CD4-positive, CD25-positive, alpha-beta regulatory T cell (primary cell): ENCODE data around the gene MPV17L. TPM values are rescaled to one million over a fixed set of nuclear protein-coding genes. Genes with fewer than 3 reads are reported as not detected.
"Not testable (repeated sequence)": the region's sequence is repeated elsewhere in the genome, so short reads cannot be mapped to it uniquely, and the experiment has no call there.

Experiments used
- ATAC-seq, 2 donors: fragments of 150-1000 bp; cut with Tn5 transposase; one replicate each; pipeline ENCODE4 v1.10.0; 2021; ENCODE audit warnings: low read depth in 2 of 2, moderate number of reproducible peaks in 2 of 2, moderate library complexity in 1 of 2
- DNase-seq, 3 donors: peaks; one replicate each; pipeline versions ENCODE4 v3.0.0 to v3.0.0-alpha.2; 2012 to 2022; ENCODE audit warnings: mixed read lengths in 1 of 3
- H3K27ac ChIP-seq: one replicate; pipeline ENCODE4 v1.7.0; 2013; ENCODE audit warnings: mild to moderate bottlenecking, low read length; ENCODE audit not compliant: insufficient read depth, poor library complexity, severe bottlenecking
- H3K27me3 ChIP-seq: one replicate; pipeline ENCODE4 v1.7.0; 2013; ENCODE audit warnings: low read length; ENCODE audit not compliant: control insufficient read depth, insufficient read depth
- H3K36me3 ChIP-seq: one replicate; pipeline ENCODE4 v1.7.0; 2013; ENCODE audit warnings: mild to moderate bottlenecking, low read length, moderate library complexity; ENCODE audit not compliant: control insufficient read depth, insufficient read depth
- H3K4me1 ChIP-seq: 2 replicates; pipeline ENCODE4 v1.7.0; 2013; ENCODE audit warnings: mild to moderate bottlenecking, low read length; ENCODE audit not compliant: insufficient read depth, control insufficient read depth, poor library complexity, severe bottlenecking
- H3K4me3 ChIP-seq: one replicate; pipeline ENCODE4 v1.7.0; 2013; ENCODE audit warnings: low read depth, mild to moderate bottlenecking, low read length, moderate library complexity
- H3K9me3 ChIP-seq, 2 experiments: 1 replicate in 1 of 2; 2 replicates in 1 of 2; pipeline ENCODE4 v1.7.0; 2013; ENCODE audit warnings: low read length in 2 of 2, mild to moderate bottlenecking in 1 of 2, moderate library complexity in 1 of 2; ENCODE audit not compliant: control insufficient read depth in 2 of 2
- H3K27ac Mint-ChIP-seq, 3 donors: one replicate each; pipeline ENCODE4 v1.8.0; 2020 to 2022; ENCODE audit warnings: mild to moderate bottlenecking in 3 of 3, mixed read lengths in 3 of 3, moderate library complexity in 2 of 3
- H3K27me3 Mint-ChIP-seq: one replicate; pipeline ENCODE4 v1.8.0; 2022; ENCODE audit warnings: mild to moderate bottlenecking, mixed read lengths
- H3K36me3 Mint-ChIP-seq: one replicate; pipeline ENCODE4 v1.8.0; 2020; ENCODE audit warnings: mixed read lengths
- H3K4me1 Mint-ChIP-seq, 4 donors: one replicate each; pipeline ENCODE4 v1.8.0; 2020 to 2022; ENCODE audit warnings: mixed read lengths in 4 of 4, mild to moderate bottlenecking in 1 of 4
- H3K4me3 Mint-ChIP-seq, 4 donors: one replicate each; pipeline ENCODE4 v1.8.0; 2020 to 2022; ENCODE audit warnings: mild to moderate bottlenecking in 4 of 4, mixed read lengths in 4 of 4, moderate library complexity in 3 of 4
- H3K9me3 Mint-ChIP-seq, 7 donors: one replicate each; pipeline ENCODE4 v1.8.0; 2020 to 2022; ENCODE audit warnings: mixed read lengths in 7 of 7, mild to moderate bottlenecking in 3 of 7, moderate library complexity in 2 of 7
- polyA plus RNA-seq, 4 donors: library from polyadenylated mRNA; unstranded; fragments of 300-500 nt; fragmentation: Illumina TruSeq; gene quantifications; one replicate each; pipeline ENCODE4 v1.2.3, GENCODE V29; 2021
- total RNA-seq: library from RNA; stranded (reverse); gene quantifications from one replicate; pipeline ENCODE4 v1.2.3, GENCODE V29; 2022

MPV17L gene
- total and polyA plus RNA-seq, 5 donors from 2014 or later = not detected

DNA sequence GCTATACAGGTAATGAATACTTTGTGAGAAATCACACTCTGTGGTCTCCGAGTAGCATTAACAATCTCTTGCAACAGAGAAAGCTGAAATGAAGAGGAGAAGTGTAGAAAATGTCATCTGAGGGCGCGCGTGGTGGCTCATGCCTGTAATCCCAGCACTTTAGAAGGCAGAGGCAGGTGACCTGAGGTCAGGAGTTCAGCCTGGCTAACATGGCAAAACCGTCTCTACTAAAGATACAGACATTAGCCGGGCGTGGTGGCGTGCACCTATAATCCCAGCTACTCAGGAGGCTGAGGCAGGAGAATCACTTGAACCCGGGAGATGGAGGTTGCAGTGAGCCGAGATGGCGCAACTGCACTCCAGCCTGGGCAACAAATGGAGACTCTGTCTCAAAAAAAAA is 59.4 kb downstream of the MPV17L start:
- not testable (repeated sequence) for H3K36me3 Mint-ChIP-seq, H3K27me3 Mint-ChIP-seq, H3K9me3 Mint-ChIP-seq

DNA sequence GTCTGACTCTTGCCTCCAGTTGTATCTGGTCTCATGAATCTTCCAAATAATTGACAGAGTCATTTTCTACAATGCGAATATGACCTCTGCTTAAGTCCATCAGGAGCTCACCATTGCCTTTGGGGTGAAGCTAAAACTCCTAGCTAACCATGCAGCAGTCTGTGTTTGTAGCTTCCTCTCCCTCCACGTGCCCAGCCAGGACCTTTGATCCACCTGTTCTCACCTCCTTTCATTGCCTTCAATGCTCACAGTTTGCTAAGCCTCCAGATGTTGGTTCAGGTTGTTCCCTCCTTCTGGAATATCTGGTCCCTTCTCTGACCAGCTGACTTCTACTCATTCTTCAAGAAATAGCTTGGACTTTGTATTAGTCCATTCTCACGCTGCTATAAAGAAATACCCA is 61.8 kb downstream of the MPV17L start:
- Histone ChIP-seq H3K4me1 (no peaks in the 10 kb centered on the region), H3K9me3 (no peaks in the 10 kb centered on the region), H3K4me3 (no peak overlapping the region), H3K27ac (no peak overlapping the region), H3K36me3 (no peaks in the 10 kb centered on the region), H3K27me3 (no peaks in the 10 kb centered on the region)
- H3K4me3 Mint-ChIP-seq = no peak overlapping the region
- DNase-seq = no peak
- no peaks in the 10 kb centered on the region for H3K27me3 Mint-ChIP-seq
- H3K9me3 Mint-ChIP-seq = no peaks in the 10 kb centered on the region
- no peak for ATAC-seq
- H3K27ac Mint-ChIP-seq = no peak overlapping the region
- no peaks in the 10 kb centered on the region for H3K36me3 Mint-ChIP-seq
- H3K4me1 Mint-ChIP-seq = no peaks in the 10 kb centered on the region

More for the DNA sequence above, 59.4 kb downstream of the MPV17L start:
- not testable (repeated sequence) for H3K9me3 ChIP-seq, H3K36me3 ChIP-seq, H3K27ac ChIP-seq, H3K4me1 ChIP-seq, ATAC-seq, H3K4me3 Mint-ChIP-seq, H3K27me3 ChIP-seq, H3K4me3 ChIP-seq, H3K4me1 Mint-ChIP-seq, DNase-seq
- peak overlapping the region in 1 of 3 donors; percentile 68 for H3K27ac Mint-ChIP-seq

DNA sequence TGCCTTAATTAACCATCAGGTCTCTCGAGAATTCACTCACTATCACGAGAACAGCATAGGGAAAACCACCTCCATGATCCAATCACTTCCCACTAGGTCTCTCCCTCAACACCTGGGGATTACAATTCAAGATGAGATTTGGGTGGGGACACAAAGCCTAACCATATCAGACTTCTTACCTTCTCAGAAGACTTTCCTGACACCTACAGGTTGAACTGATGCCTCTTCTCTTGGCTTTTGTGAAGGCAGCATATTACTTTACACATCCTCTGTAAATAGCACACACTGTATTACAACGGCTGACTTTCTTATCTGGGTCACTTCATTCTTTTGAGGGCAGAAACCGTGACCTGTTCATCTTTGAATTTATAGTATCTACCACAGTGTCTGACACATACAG is 62.4 kb downstream of the MPV17L start:
- Histone ChIP-seq H3K27me3 (no peaks in the 10 kb centered on the region), H3K36me3 (no peaks in the 10 kb centered on the region), H3K4me1 (no peaks in the 10 kb centered on the region), H3K9me3 (no peaks in the 10 kb centered on the region), H3K4me3 (no peak overlapping the region), H3K27ac (no peak overlapping the region)
- no peak for ATAC-seq
- Mint-ChIP-seq H3K27me3 (no peaks in the 10 kb centered on the region), H3K36me3 (no peaks in the 10 kb centered on the region), H3K4me1 (no peaks in the 10 kb centered on the region), H3K27ac (no peak overlapping the region), H3K9me3 (no peaks in the 10 kb centered on the region), H3K4me3 (no peak overlapping the region)
- peak in 1 of 3 donors; percentile 10 for DNase-seq

DNA sequence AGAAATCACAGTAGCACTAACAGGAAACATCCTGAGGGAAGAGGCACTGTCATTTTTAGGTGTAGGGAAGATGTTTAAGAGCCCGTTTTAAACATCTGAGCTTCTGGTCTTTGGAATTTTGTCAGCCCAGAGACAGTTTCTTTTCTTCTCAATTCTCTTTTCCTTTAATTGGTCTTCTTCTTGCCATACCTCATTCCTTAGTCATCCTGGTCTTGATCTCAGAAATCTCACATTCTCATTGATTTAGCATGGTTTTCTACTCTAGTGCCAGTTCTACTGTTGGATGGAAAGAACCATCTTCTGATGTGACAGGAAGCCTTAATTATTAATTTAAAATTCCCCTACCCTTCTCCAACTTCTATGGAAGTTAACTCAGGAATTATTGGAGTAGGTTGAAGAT is 64.2 kb downstream of the MPV17L start:
- Histone ChIP-seq H3K4me3 (no peak overlapping the region), H3K27ac (no peak overlapping the region), H3K4me1 (no peaks in the 10 kb centered on the region), H3K27me3 (no peaks in the 10 kb centered on the region), H3K9me3 (no peaks in the 10 kb centered on the region), H3K36me3 (no peaks in the 10 kb centered on the region)
- Mint-ChIP-seq H3K36me3 (no peaks in the 10 kb centered on the region), H3K27ac (no peak overlapping the region), H3K27me3 (no peaks in the 10 kb centered on the region), H3K4me3 (no peak overlapping the region), H3K4me1 (no peaks in the 10 kb centered on the region), H3K9me3 (peaks cover 0 to 2% (median 0%) of the 10 kb centered on the region in 7 donors)
- no peak for DNase-seq
- no peak for ATAC-seq

DNA sequence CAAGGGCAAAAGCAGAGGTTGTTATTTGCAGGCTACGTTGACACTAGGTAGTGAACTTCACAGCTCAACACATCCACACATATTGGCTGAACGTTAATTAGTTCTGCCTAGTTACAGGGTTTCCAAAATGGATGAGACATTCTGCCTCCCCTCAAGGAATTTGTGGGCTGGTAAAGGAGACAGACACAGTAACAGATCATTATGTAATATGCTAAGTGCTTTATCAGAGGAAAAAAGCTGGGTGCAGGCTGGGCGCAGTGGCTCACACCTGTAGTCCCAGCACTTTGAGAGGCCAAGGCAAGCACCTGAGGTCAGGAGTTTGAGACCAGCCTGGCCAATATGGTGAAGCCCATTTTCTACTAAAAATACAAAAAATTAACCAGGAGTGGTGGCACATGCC is 65.0 kb downstream of the MPV17L start:
- H3K9me3 Mint-ChIP-seq = peaks cover 0 to 2% (median 0%) of the 10 kb centered on the region in 7 donors
- H3K4me1 ChIP-seq = no peaks in the 10 kb centered on the region
- H3K27me3 ChIP-seq = no peaks in the 10 kb centered on the region
- no peaks in the 10 kb centered on the region for H3K36me3 ChIP-seq
- H3K27ac ChIP-seq = no peak overlapping the region
- no peak overlapping the region for H3K4me3 Mint-ChIP-seq
- DNase-seq = no peak
- H3K4me3 ChIP-seq = no peak overlapping the region
- no peaks in the 10 kb centered on the region for H3K4me1 Mint-ChIP-seq
- no peaks in the 10 kb centered on the region for H3K9me3 ChIP-seq
- no peak for ATAC-seq
- H3K27me3 Mint-ChIP-seq = no peaks in the 10 kb centered on the region
- no peaks in the 10 kb centered on the region for H3K36me3 Mint-ChIP-seq
- peak overlapping the region in 1 of 3 donors; percentile 64 for H3K27ac Mint-ChIP-seq

DNA sequence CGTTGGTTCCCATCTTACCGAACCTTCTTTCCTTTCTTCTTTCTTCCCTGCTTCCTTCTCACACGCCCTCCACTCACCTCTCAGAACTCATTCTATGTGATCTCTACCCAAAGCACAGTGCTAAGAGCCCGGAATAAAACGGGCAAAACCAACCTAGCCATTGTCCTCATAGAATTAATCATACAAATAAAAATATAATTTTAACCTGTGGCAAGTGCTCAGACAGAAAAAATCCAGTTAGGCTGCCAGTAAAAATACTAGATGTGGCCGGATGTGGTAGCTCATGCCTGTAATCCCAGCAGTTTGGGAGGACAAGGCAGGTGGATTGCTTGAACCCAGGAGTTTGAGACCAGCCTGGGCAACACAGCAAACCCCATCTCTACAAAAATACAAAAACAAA is 65.8 kb downstream of the MPV17L start:
- no peak overlapping the region for H3K4me3 ChIP-seq
- H3K36me3 Mint-ChIP-seq = no peaks in the 10 kb centered on the region
- H3K4me3 Mint-ChIP-seq = no peak overlapping the region
- no peaks in the 10 kb centered on the region for H3K36me3 ChIP-seq
- no peaks in the 10 kb centered on the region for H3K4me1 ChIP-seq
- ATAC-seq (no peak), DNase-seq (no peak)
- no peaks in the 10 kb centered on the region for H3K27me3 Mint-ChIP-seq
- H3K27me3 ChIP-seq = no peaks in the 10 kb centered on the region
- H3K4me1 Mint-ChIP-seq = no peaks in the 10 kb centered on the region
- no peak overlapping the region for H3K27ac ChIP-seq
- no peaks in the 10 kb centered on the region for H3K9me3 ChIP-seq
- peaks cover 0 to 2% (median 0%) of the 10 kb centered on the region in 7 donors for H3K9me3 Mint-ChIP-seq
- H3K27ac Mint-ChIP-seq = peak overlapping the region in 1 of 3 donors; percentile 64

Other genes starting within 250 kb of the MPV17L start
- 7.1 TPM for gene NPIPA5, start 17.5 kb upstream of the MPV17L start, total RNA-seq
- under 1 TPM; 0.29 to 0.90 (median 0.48) TPM for gene NPIPA5, start 17.5 kb upstream of the MPV17L start, polyA plus RNA-seq
- gene BMERB1, start 38.8 kb downstream of the MPV17L start, total RNA-seq = 3.4 TPM
- gene BMERB1, start 38.8 kb downstream of the MPV17L start, polyA plus RNA-seq = 1 to 10 TPM; 2.2 to 4.2 (median 3.3) TPM
- 208 TPM for gene MARF1, start 247.4 kb downstream of the MPV17L start, total RNA-seq
- 10 to 100 TPM; 13.7 to 21.6 (median 17.0) TPM for gene MARF1, start 247.4 kb downstream of the MPV17L start, polyA plus RNA-seq